Kasumi-1 (cell line): ENCODE data around the gene PAMR1.
"Not testable (repeated sequence)": the region's sequence is repeated elsewhere in the genome, so short reads cannot be mapped to it uniquely, and the experiment has no call there.

Source experiments
- DNase-seq, 2 experiments: peaks; one replicate each; lab custom pipeline; 2025; lab: John Stamatoyannopoulos, UW

Gene PAMR1

GRCh38 chr11:35525501-35526175, at the start of gene PAMR1:
PAMR1 (minus strand) TSS chr11:35525616; CDS start chr11:35525585, 31 bp downstream.
- DNase-seq = no peak

- DNase-seq = no peak
These were observed 46.3 kb upstream of the PAMR1 start for GRCh38 chr11:35571696-35572095.

DNA sequence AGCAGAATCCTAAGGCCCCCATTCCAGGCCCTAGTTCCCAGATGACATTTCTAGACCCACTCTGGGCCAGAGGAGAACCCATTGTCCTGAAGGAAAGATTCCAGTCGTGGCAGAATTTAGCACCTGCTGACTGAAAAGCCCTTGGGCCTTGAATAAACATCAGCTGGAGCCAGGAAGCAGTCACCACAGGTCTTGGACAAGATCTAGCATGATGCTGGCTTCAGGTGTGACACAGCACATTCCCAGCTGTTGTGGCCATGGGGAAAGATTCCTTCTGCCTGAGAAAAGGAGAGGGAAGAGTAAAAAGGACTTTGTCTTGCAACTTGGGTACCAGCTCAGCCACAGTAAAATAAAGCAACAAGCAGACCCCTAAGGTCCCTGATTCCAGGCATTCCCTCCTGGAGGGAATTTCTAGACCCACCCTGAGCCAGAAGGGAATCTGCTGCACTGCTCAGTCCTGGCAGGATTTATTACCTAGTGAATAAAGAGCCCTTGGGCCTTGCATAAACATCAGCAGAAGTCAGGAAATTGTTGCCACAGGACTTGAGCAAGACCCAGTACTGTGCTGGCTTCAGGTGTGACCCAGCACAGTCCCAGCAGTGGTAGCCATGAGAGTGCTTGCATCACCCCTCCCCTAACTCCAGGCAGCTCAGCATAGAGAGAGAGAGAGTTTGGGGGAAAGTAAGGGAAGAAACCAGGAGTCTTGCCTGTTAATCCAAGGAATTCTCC, 42.5 kb upstream of the PAMR1 start:
- no peak for DNase-seq

- no peak for DNase-seq
These were observed 41.5 kb upstream of the PAMR1 start for GRCh38 chr11:35566885-35567284.

DNA sequence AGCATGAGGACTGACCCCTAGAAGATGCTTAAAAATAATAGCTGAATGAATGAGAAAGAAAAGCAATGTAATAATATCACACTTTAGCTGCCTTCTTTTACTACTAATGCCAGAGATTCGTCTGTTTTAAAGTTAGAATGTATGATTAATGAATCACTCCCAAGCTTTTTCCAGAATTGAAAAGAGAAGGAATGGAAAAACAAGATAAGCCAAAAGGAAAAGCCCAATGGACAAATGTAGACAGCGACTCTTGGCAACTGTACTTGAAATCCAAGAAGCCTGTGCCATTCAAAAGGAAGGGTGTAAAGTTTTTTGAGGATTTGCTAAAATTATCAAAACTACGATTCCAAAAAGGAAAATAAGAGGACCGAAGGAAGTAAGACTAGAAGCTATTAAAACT, 40.8 kb upstream of the PAMR1 start:
- DNase-seq = no peak

GRCh38 chr11:35564245-35564595, 38.8 kb upstream of the PAMR1 start:
- no peak for DNase-seq

GRCh38 chr11:35563484-35564244, 38.2 kb upstream of the PAMR1 start:
- DNase-seq = no peak

GRCh38 chr11:35559949-35560348, 34.5 kb upstream of the PAMR1 start:
- no peak for DNase-seq

DNA sequence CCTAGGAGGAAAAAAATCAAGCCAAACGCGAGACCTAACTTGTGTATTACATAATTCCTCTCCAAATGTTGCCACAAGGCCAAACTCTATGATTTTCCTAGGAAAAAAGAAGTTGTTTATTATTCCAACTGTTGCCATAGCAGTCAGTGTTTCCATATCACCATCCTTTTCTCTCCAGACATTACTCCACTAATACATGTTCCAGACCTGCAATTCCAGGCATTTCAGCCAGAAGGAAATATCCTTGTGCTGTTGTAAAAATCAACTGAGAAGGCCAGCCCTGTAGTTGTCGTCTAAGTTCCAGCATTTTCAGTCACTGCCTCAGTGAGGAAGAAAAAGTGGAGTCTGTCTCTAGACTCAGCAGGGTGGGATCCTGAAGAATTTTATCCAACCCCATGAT, 33.1 kb upstream of the PAMR1 start:
- DNase-seq = no peak

- no peak for DNase-seq
These were observed 30.1 kb upstream of the PAMR1 start for GRCh38 chr11:35555488-35555887.

DNA sequence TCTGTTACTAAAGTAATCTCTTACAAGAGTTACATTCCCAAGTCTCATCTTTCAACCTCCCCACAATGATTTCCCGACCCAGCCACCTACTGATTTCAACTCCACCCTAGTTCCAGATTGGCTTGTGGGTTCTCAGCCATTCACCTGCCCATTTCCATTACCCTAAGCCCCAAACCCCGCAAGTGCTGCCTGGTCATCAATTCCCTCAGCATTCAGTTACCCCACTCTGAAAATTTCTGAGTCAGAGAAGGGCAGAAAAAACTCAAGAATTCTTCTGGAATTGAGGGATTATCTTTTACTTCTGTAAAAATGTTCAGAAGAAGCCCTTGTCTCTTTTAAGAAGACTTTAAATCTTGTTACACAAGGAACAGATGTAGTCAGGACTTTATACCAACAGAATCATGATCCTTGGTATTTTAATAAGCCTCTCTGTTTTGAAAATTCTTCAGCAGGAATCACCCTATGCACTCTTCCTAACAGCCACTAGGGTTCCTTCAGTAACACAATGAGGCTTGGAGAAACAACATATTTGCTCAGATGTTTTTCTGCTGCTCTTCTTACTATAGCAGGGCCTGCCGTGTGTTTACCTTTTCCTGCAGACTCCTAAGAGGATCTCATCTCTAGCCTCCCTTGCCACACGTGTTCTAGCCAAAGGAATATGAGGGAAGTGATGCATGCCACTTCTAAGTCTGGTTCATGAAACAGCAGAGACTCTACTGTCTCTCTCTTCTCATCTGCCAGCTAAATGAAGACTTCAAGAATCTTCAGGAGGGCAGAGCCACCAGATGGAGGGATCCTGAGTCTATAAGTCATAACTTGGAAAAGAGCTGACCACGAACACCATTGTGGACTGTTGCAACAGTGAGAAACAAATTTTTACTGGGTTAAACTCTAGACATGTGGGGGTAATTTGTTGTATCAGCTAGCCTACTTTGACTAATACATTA, 29.3 kb upstream of the PAMR1 start:
- DNase-seq = peak; percentile 26 to 28

GRCh38 chr11:35553831-35554230, 28.4 kb upstream of the PAMR1 start:
- no peak for DNase-seq

DNA sequence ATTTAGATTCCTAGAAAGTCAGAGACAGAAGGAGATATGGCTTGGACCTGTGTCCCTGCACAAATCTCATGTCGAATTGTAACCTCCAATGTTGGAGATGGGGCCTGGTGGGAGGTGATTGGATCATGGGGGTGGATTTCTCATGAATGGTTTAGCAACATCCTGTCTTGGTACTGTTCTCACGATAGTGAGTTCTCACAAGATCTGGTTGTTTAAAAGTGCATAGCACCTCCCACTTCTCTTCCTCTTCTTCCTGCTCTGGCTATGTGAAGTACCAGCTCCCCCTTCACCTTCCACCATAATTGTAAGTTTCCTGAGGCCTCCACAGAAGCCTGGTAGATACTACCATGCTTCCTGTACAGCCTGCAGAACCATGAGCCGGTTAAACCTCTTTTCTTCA, 27.6 kb upstream of the PAMR1 start:
- DNase-seq = no peak

DNA sequence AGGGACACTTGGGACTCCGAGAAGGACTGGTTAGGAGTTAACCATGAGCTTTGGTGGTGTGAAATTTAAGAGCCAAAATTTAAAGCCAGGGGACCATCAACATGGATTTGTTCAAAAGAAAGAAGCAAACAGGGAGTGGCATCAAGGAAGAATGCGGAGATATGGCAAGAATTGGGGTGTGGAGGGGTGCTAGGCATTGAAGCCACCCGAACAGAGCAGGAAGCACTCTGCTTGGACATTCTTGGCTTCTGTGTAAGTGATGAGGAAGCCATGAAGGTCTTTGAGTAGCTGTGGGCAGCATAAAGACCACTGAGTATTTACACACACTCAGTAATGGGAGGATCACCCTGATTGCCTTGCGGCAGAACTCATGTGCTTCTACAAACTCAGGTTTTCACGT, 27.2 kb upstream of the PAMR1 start:
- DNase-seq = no peak

GRCh38 chr11:35550374-35551036, 25.1 kb upstream of the PAMR1 start:
- no peak for DNase-seq

DNA sequence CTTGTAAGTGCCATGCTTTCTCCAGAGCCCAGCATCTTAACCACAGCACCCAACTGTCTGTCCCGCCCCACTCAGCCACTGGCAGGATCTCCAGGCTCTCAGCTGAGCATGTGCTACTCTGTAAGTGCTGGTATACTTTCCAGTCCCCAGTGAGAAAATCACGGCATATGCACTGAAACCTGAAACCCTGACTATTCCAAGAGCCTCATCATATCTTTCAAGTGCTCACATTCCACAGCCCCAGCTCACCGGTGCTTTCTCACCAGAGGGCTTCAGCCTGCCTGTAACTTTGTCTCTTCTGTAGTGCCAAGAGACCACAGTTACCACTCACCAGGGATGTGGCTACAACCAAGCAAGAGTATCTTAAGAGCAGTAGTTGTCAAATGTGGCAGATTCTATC, 24.4 kb upstream of the PAMR1 start:
- DNase-seq = no peak

DNA sequence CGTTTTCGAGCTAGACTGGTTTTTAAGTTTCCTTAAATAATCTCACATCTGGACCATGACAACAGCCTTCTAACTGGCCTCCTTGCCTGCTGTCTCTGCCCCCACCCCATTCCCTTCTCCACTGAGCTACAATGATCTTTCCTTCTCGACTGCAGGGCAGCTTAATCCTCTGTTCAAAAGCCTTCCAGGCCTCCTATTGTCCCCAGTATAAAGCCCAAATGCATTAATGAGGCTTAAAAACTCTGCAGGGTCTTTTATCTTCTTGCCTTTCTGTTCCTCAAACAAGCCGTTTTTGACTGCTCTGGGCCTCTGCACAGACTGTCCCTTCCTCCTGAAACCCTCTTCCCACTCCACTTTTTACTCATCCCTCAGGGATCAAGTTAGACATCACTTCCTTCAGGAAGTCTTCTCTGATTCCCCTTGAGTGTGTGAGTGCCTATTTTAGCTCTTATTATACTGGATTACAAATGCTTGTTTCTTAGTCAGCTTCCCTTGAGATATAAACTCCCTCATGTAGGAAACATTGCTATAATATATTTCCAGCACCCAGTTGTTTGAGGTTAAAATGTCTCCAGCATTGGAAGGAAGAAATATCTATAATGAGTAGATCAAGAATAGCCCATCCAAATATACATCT, 23.6 kb upstream of the PAMR1 start:
- DNase-seq = no peak

- DNase-seq = not testable (repeated sequence)
These were observed 22.6 kb upstream of the PAMR1 start for GRCh38 chr11:35547995-35548394.

- DNase-seq = no peak
These were observed 20.9 kb upstream of the PAMR1 start for GRCh38 chr11:35546317-35546716.

- DNase-seq = no peak
These were observed 20.1 kb upstream of the PAMR1 start for GRCh38 chr11:35545391-35546003.
